A673 (cell line): ENCODE results near the gene ITPA. TPM values are rescaled to one million over a fixed set of nuclear protein-coding genes. Genes with fewer than 3 reads are reported as not detected.
"Not testable (repeated sequence)": the region's sequence is repeated elsewhere in the genome, so short reads cannot be mapped to it uniquely, and the experiment has no call there.

Experiments used
- BruUV-seq: library from RNA; stranded (reverse); fragments of 400-500 nt; replicated peaks from 2 replicates; lab custom pipeline; 2021; lab: Mats Ljungman, UMichigan
- CTCF ChIA-PET: fragments of 300-600 bp; sonication (Branson Sonifier 250); formaldehyde crosslinking; loops from one replicate; lab custom pipeline; 2022; ENCODE audit warnings: antibody characterized with exemption; lab: Charles Lee
- POLR2A ChIA-PET: fragments of 300-600 bp; sonication (Branson Sonifier 250); formaldehyde crosslinking; loops from one replicate; lab custom pipeline; 2022; ENCODE audit warnings: antibody characterized with exemption; ENCODE audit not compliant: low non-redundant PET; lab: Charles Lee
- DNase-seq: peaks from one replicate; pipeline ENCODE4 v3.0.0-alpha.2; 2015; ENCODE audit warnings: low spot score
- H3K27ac ChIP-seq: fragments of 200-600 bp; sonication (generic); 2 replicates; pipeline ENCODE4 v1.5.1; 2016; ENCODE audit warnings: mixed run types, low read depth, mild to moderate bottlenecking, mixed read lengths, antibody characterized with exemption, low read length; ENCODE audit not compliant: poor library complexity, severe bottlenecking
- H3K27me3 ChIP-seq: fragments of 200-600 bp; sonication (generic); replicated peaks from 2 replicates; pipeline ENCODE4 v1.6.1; 2017; ENCODE audit warnings: mixed run types, low read depth, mild to moderate bottlenecking, mixed read lengths, antibody characterized with exemption, low read length; ENCODE audit not compliant: insufficient read depth, poor library complexity
- H3K36me3 ChIP-seq: fragments of 200-600 bp; sonication (generic); 2 replicates; pipeline ENCODE4 v1.6.1; 2016; ENCODE audit warnings: mixed run types, mild to moderate bottlenecking, mixed read lengths, antibody characterized with exemption, low read length; ENCODE audit not compliant: insufficient read depth, poor library complexity, severe bottlenecking
- H3K4me1 ChIP-seq: fragments of 200-600 bp; sonication (generic); 2 replicates; pipeline ENCODE4 v1.6.1; 2017; ENCODE audit warnings: mixed run types, mild to moderate bottlenecking, mixed read lengths, antibody characterized with exemption, low read length; ENCODE audit not compliant: insufficient read depth, poor library complexity, severe bottlenecking
- H3K4me3 ChIP-seq: fragments of 200-600 bp; sonication (generic); 2 replicates; pipeline ENCODE4 v1.5.1; 2016; ENCODE audit warnings: low read depth, mixed run types, mild to moderate bottlenecking, mixed read lengths, low read length; ENCODE audit not compliant: poor library complexity, severe bottlenecking
- H3K9me3 ChIP-seq: fragments of 200-600 bp; sonication (generic); 2 replicates; pipeline ENCODE4 v1.6.1; 2016; ENCODE audit warnings: mixed run types, low read depth, mild to moderate bottlenecking, mixed read lengths, antibody characterized with exemption, low read length; ENCODE audit not compliant: poor library complexity, severe bottlenecking
- EZH2 ChIP-seq: fragments of 200-600 bp; sonication (generic); IDR thresholded peaks from 2 replicates; pipeline ENCODE4 v1.6.1; 2017; ENCODE audit warnings: borderline replicate concordance, low read depth, mild to moderate bottlenecking, mixed read lengths, antibody characterized with exemption, low read length; ENCODE audit not compliant: poor library complexity, severe bottlenecking
- intact Hi-C: fragments of 100-400 bp; cut with micrococcal nuclease; formaldehyde crosslinking; loops from one replicate; pipeline ENCODE4 v1.10.0; 2022; ENCODE audit not compliant: unreplicated experiment
- total RNA-seq: library from RNA; stranded (reverse); gene quantifications from 2 replicates; pipeline ENCODE4 v1.2.3, GENCODE V29; 2021
- TF ChIP-seq, protein P1 (sequence below): fragments of 300-800, 200-600 bp; sonication (generic); conservative IDR thresholded peaks from 2 replicates; pipeline ENCODE4 v1.5.1; 2017; ENCODE audit warnings: low read depth, mild to moderate bottlenecking, antibody characterized with exemption, low read length, moderate library complexity, mixed read lengths

Gene ITPA
- total RNA-seq, 1 experiment from 2014 or later: 81.3 TPM

DNA sequence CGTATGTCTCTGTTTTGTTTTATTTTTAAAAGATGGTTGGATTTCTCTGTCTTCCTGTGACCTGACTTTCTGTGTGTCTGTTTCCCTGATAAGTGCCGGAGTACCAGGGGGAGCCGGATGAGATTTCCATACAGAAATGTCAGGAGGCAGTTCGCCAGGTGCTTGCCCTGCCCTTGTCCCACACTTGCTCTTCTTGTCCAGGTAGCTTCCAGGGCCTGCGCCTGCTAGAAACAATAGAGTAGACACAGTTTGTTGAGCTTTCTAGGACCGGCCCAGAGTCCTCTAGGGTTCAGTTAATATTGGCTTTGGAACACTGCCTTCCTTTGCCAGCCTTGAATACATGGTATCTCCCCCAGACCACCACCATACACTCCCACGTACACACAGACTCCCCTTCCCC is 3.9 kb downstream of the ITPA start:
- Histone ChIP-seq H3K27me3 (no peaks in the 10 kb centered on the region), H3K9me3 (no peaks in the 10 kb centered on the region), H3K4me1 (no peaks in the 10 kb centered on the region), H3K4me3 (no peak overlapping the region), H3K27ac (no peak overlapping the region), H3K36me3 (peaks cover 19% of the 10 kb centered on the region)
- no TSS peak for BruUV-seq
- no peak for DNase-seq
- ChIA-PET POLR2A (no interaction called here), CTCF (no interaction called here)
- no peak for TF ChIP-seq EZH2
- TF ChIP-seq, protein P1, sequence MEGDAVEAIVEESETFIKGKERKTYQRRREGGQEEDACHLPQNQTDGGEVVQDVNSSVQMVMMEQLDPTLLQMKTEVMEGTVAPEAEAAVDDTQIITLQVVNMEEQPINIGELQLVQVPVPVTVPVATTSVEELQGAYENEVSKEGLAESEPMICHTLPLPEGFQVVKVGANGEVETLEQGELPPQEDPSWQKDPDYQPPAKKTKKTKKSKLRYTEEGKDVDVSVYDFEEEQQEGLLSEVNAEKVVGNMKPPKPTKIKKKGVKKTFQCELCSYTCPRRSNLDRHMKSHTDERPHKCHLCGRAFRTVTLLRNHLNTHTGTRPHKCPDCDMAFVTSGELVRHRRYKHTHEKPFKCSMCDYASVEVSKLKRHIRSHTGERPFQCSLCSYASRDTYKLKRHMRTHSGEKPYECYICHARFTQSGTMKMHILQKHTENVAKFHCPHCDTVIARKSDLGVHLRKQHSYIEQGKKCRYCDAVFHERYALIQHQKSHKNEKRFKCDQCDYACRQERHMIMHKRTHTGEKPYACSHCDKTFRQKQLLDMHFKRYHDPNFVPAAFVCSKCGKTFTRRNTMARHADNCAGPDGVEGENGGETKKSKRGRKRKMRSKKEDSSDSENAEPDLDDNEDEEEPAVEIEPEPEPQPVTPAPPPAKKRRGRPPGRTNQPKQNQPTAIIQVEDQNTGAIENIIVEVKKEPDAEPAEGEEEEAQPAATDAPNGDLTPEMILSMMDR: no peak
- intact Hi-C loops: no loop called here

- H3K27me3 ChIP-seq, H3K27ac ChIP-seq, H3K4me3 ChIP-seq, H3K4me1 ChIP-seq, BruUV-seq, POLR2A ChIA-PET, CTCF ChIA-PET, DNase-seq, H3K9me3 ChIP-seq: not testable (repeated sequence)
- peaks cover 22% of the 10 kb centered on the region for H3K36me3 ChIP-seq
- intact Hi-C loops: loop anchor here (5.0 kb wide), 1 partner anchor 497 kb away; the partner anchor contains the start of gene SIGLEC1
These were observed 6.1 kb downstream of the ITPA start for GRCh38 chr20:3215359-3215917.

DNA sequence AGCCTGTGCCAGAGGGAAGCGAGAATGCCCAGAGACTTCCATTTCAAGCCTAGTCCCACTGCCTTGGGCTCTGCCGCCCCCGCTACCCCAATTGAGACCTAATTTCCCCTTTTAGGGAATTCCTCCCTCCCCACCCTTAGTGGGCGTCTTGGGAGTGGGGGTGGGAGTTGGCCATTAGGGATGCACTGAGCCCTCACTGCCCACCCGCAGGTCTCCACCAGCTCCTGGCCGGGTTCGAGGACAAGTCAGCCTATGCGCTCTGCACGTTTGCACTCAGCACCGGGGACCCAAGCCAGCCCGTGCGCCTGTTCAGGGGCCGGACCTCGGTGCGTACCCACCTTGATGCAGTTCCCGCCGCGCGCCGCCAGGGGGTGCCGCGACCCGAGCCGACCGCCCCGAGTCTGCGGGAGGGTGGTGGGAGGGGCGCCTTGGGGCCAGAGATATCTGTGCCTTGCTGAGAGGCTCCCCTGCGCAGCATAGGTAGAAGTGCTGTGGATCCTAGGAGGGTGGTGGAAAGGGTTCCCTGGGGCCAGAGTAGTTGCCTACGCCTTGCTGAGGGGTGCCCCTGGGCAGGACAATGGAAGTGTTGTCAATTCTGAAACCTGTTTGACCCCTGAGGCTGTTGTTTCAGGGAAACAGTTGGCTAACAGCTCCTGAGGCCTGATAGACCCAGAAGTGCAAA is 9.2 kb downstream of the ITPA start:
- ChIA-PET CTCF (interaction anchor here (0.6 to 0.7 kb wide), 4 partner anchors 38 to 748 kb away, joined by 3 to 13 read pairs (median 6); partner anchors contain the start of gene SNRPB), POLR2A (no interaction called here)
- DNase-seq: peak; percentile 73
- TF ChIP-seq EZH2: no peak
- TF ChIP-seq, protein P1: peak; percentile 95
- Histone ChIP-seq H3K27me3 (no peaks in the 10 kb centered on the region), H3K4me3 (no peak overlapping the region), H3K9me3 (no peaks in the 10 kb centered on the region), H3K36me3 (peaks cover 31% of the 10 kb centered on the region), H3K27ac (no peak overlapping the region), H3K4me1 (no peaks in the 10 kb centered on the region)
- no TSS peak for BruUV-seq
- intact Hi-C loops: loop anchor here (2.0 to 5.0 kb wide), 2 partner anchors 98 to 494 kb away; partner anchors contain the start of gene SIGLEC1
